Glomerular visceral epithelial cell (primary cell): ENCODE measurements around the gene COL18A1.
"Not testable (repeated sequence)": the region's sequence is repeated elsewhere in the genome, so short reads cannot be mapped to it uniquely, and the experiment has no call there.

Experiments
- DNase-seq: peaks from one replicate; pipeline ENCODE4 v3.0.0-alpha.2; 2016; ENCODE audit errors: extremely low spot score

The COL18A1 gene

GRCh38 chr21:45427331-45428271 lies 22.6 kb downstream of the COL18A1 start:
- DNase-seq, result peak; percentile 98

- no peak for DNase-seq
These were observed 23.6 kb downstream of the COL18A1 start for GRCh38 chr21:45428534-45428933.

- no peak for DNase-seq
These were observed 24.5 kb downstream of the COL18A1 start for GRCh38 chr21:45429221-45430175.

- no peak for DNase-seq
These were observed 25.8 kb downstream of the COL18A1 start for GRCh38 chr21:45430521-45431501.

- DNase-seq, result no peak
These were observed 27.0 kb downstream of the COL18A1 start for GRCh38 chr21:45431781-45432572.

GRCh38 chr21:45432575-45433255 lies 27.8 kb downstream of the COL18A1 start:
- DNase-seq, result no peak

GRCh38 chr21:45433301-45433700 lies 28.3 kb downstream of the COL18A1 start:
- no peak for DNase-seq

- DNase-seq, result no peak
These were observed 29.1 kb downstream of the COL18A1 start for GRCh38 chr21:45433911-45434644.

GRCh38 chr21:45434645-45435217 lies 29.8 kb downstream of the COL18A1 start:
- no peak for DNase-seq

- no peak for DNase-seq
These were observed 30.5 kb downstream of the COL18A1 start for GRCh38 chr21:45435405-45435981.

- DNase-seq, result no peak
These were observed 31.5 kb downstream of the COL18A1 start for GRCh38 chr21:45436351-45437065.

GRCh38 chr21:45437844-45438243 lies 32.9 kb downstream of the COL18A1 start:
- not testable (repeated sequence) for DNase-seq

- DNase-seq, result no peak
These were observed 33.6 kb downstream of the COL18A1 start for GRCh38 chr21:45438391-45439145.

- DNase-seq, result peak; percentile 90
These were observed 34.4 kb downstream of the COL18A1 start for GRCh38 chr21:45439161-45439872.

- no peak for DNase-seq
These were observed 35.0 kb downstream of the COL18A1 start for GRCh38 chr21:45439901-45440461.
